Measurements from ENCODE around the gene E2F8. TPM values are rescaled to one million over a fixed set of nuclear protein-coding genes. Genes with fewer than 3 reads are reported as not detected.

Gene E2F8
- total RNA-seq, 4 donors from 2014 or later = 0.17 TPM; not detected in 3

DNA sequence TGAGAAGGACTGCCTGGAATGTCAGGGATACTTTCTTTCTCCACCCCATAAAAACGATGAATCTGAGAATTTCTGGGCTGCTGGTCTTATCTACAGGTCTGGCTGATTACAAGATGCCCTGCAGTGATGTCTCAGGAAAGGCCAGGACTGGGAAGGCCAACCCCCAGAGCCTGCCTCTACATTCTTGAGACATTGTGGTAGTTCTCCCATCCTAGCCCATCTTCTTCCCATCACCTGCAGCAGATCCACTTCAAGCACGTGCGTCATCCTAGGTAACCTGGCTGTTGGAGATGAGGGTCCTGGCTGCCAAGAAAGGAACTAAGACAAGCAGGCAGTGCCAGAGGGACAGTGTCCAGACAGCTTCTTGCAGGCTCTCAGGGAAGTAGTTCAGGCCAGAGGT is 44.1 kb upstream of the E2F8 start:
- no peaks in the 10 kb centered on the region for H3K36me3 ChIP-seq
- no peak overlapping the region for H3K27ac ChIP-seq (replicated peaks in 1 of 4)
- no peak for TF ChIP-seq CTCF (IDR thresholded peaks at IDR 0.05)
- TF ChIP-seq POLR2AphosphoS5 (IDR thresholded peaks at IDR 0.05) = no peak
- TF ChIP-seq EP300 (IDR thresholded peaks at IDR 0.05) = no peak
- TF ChIP-seq POLR2A (IDR thresholded peaks at IDR 0.05; ENCODE audit: low read depth) = no peak
- peaks cover 0 to 24% (median 0%) of the 10 kb centered on the region in 4 donors for H3K27me3 ChIP-seq
- no peaks in the 10 kb centered on the region for H3K9me3 ChIP-seq
- intact Hi-C loops (cut with DNase I) = no loop called here
- DNase-seq (ENCODE audit: extremely low spot score) = no peak
- no peak overlapping the region for H3K4me3 ChIP-seq
- H3K4me1 ChIP-seq = peaks cover 0 to 3% (median 0%) of the 10 kb centered on the region in 4 donors
- WGBS = 74% methylated on average over 3 of the region's 3 CpGs

DNA sequence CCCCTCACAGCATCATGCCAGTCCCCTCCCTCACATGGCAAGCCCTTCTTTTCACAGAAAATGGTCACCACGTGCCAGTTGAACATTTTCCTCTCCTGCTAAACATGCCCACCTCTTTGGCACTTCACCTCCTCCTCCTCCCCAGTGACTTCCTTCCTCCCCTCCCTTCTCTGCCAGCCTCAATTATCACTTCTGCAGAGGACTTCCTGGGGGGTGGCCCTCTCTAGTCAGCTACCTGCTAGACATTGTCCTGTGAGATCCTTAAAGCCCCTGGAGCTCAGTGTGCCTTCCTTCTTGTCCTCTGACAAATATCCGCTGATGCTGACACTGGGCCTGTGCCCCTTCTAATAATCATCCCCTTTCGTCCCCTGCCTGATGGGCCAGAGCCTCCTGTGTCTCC is 43.2 kb upstream of the E2F8 start:
- intact Hi-C loops (cut with DNase I) = no loop called here
- 49% methylated on average over 3 of the region's 3 CpGs for WGBS
- TF ChIP-seq POLR2A (IDR thresholded peaks at IDR 0.05; ENCODE audit: low read depth) (no peak), POLR2AphosphoS5 (IDR thresholded peaks at IDR 0.05) (no peak), CTCF (IDR thresholded peaks at IDR 0.05) (no peak), EP300 (IDR thresholded peaks at IDR 0.05) (no peak)

DNA sequence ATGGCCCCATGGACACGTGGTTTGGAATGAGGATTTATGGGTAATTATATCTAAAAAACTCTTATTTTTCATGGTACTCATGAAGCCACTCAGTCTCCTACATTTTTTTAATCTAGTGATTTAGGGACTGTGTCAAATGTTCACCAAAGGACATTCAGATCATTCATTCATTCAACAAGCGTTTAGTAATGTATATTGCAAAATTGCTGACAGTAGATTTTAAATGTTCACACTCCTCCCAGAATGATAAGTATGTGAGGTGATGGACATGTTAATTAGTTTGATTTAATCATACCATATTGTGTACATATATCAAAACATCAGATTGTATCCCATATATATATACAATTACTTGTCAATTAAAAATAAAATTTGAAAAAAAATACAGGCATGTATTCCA is 40.8 kb upstream of the E2F8 start:
- intact Hi-C loops (cut with DNase I) = no loop called here
- H3K4me3 ChIP-seq = no peak overlapping the region
- H3K27ac ChIP-seq (replicated peaks in 1 of 4) = no peak overlapping the region
- no peak for DNase-seq (ENCODE audit: extremely low spot score)
- H3K4me1 ChIP-seq = peaks cover 0 to 3% (median 0%) of the 10 kb centered on the region in 4 donors
- TF ChIP-seq POLR2AphosphoS5 (IDR thresholded peaks at IDR 0.05) (no peak), EP300 (IDR thresholded peaks at IDR 0.05) (no peak)
- 72% methylated on average over 2 of the region's 2 CpGs for WGBS
- no peaks in the 10 kb centered on the region for H3K9me3 ChIP-seq
- peaks cover 0 to 16% (median 0%) of the 10 kb centered on the region in 4 donors for H3K27me3 ChIP-seq
- no peaks in the 10 kb centered on the region for H3K36me3 ChIP-seq

More for the DNA sequence above, 43.2 kb upstream of the E2F8 start:
- Histone ChIP-seq H3K27ac (replicated peaks in 1 of 4) (no peak overlapping the region), H3K9me3 (no peaks in the 10 kb centered on the region), H3K4me3 (no peak overlapping the region), H3K27me3 (peaks cover 0 to 24% (median 0%) of the 10 kb centered on the region in 4 donors), H3K4me1 (peaks cover 0 to 3% (median 0%) of the 10 kb centered on the region in 4 donors), H3K36me3 (no peaks in the 10 kb centered on the region)
- DNase-seq (ENCODE audit: extremely low spot score) = no peak

DNA sequence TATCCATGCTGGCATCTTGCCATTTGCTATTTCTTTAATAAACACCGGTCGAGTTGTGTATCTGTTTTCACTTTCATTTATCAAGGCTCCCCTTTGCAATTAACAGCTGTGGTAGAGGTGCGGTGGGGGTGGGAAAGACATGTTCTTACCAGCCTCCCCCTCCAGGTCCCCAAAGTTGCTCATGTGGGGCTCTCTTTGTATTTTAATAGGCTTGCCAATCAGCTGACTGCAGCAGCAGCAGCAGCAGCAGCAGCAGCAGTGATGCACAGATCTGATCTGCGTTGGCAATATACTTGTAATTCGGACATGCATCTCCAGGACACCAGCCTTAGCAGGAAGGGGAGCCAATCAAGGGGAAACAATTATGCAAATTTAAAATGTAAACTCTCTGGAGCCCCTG is 40.3 kb upstream of the E2F8 start:
- WGBS = 35% methylated on average over 5 of the region's 5 CpGs
- no peaks in the 10 kb centered on the region for H3K36me3 ChIP-seq
- peaks cover 0 to 11% (median 0%) of the 10 kb centered on the region in 4 donors for H3K27me3 ChIP-seq
- peaks cover 0 to 3% (median 0%) of the 10 kb centered on the region in 4 donors for H3K4me1 ChIP-seq
- H3K27ac ChIP-seq (replicated peaks in 1 of 4) = no peak overlapping the region
- no peaks in the 10 kb centered on the region for H3K9me3 ChIP-seq
- DNase-seq (ENCODE audit: extremely low spot score) = no peak
- H3K4me3 ChIP-seq = no peak overlapping the region
- TF ChIP-seq POLR2A (IDR thresholded peaks at IDR 0.05; ENCODE audit: low read depth) (no peak), CTCF (IDR thresholded peaks at IDR 0.05) (no peak), EP300 (IDR thresholded peaks at IDR 0.05) (no peak), POLR2AphosphoS5 (IDR thresholded peaks at IDR 0.05) (no peak)
- intact Hi-C loops (cut with DNase I) = no loop called here

DNA sequence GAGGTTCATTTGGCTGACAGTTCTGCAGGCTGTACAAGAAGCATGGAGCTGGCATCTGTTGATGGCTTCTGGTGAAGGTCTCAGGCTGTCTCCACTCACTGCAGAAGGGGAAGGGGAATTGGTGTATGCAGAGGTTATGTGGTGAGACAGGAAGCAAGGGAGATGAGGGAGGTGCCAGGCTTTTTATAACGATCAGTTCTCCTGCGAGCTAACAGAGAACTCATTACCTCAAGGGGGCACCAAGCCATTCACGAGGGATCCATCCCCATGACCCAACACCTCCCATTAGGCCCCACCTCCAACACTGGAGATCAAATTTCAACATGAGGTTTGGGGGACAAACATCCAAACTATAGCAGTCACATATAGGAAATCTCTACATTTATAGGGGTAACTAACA is 38.7 kb upstream of the E2F8 start:
- no peaks in the 10 kb centered on the region for H3K36me3 ChIP-seq
- WGBS = 40% methylated on average over 3 of the region's 3 CpGs

More for the DNA sequence above, 38.7 kb upstream of the E2F8 start:
- Histone ChIP-seq H3K4me1 (peaks cover 0 to 3% (median 0%) of the 10 kb centered on the region in 4 donors), H3K9me3 (no peaks in the 10 kb centered on the region), H3K4me3 (no peak overlapping the region), H3K27ac (replicated peaks in 1 of 4) (no peak overlapping the region), H3K27me3 (peaks cover 0 to 7% (median 0%) of the 10 kb centered on the region in 4 donors)
- TF ChIP-seq CTCF (IDR thresholded peaks at IDR 0.05) = no peak
- no peak for TF ChIP-seq POLR2A (IDR thresholded peaks at IDR 0.05; ENCODE audit: low read depth)
- TF ChIP-seq EP300 (IDR thresholded peaks at IDR 0.05) = no peak
- no peak for TF ChIP-seq POLR2AphosphoS5 (IDR thresholded peaks at IDR 0.05)
- DNase-seq (ENCODE audit: extremely low spot score) = no peak
- intact Hi-C loops (cut with DNase I) = no loop called here

All from esophagus muscularis mucosa (tissue), 4 donors.